Measurements from ENCODE around the gene NPIPB8. TPM values are rescaled to one million over a fixed set of nuclear protein-coding genes. Genes with fewer than 3 reads are reported as not detected.

NPIPB8 gene
- total and polyA plus RNA-seq, 9 of the 15 experiments (the other 6 are each of a cell fraction or from before 2014, with no cell fraction given) = 0.16 TPM; not detected in 8

- TF ChIP-seq, protein P1, sequence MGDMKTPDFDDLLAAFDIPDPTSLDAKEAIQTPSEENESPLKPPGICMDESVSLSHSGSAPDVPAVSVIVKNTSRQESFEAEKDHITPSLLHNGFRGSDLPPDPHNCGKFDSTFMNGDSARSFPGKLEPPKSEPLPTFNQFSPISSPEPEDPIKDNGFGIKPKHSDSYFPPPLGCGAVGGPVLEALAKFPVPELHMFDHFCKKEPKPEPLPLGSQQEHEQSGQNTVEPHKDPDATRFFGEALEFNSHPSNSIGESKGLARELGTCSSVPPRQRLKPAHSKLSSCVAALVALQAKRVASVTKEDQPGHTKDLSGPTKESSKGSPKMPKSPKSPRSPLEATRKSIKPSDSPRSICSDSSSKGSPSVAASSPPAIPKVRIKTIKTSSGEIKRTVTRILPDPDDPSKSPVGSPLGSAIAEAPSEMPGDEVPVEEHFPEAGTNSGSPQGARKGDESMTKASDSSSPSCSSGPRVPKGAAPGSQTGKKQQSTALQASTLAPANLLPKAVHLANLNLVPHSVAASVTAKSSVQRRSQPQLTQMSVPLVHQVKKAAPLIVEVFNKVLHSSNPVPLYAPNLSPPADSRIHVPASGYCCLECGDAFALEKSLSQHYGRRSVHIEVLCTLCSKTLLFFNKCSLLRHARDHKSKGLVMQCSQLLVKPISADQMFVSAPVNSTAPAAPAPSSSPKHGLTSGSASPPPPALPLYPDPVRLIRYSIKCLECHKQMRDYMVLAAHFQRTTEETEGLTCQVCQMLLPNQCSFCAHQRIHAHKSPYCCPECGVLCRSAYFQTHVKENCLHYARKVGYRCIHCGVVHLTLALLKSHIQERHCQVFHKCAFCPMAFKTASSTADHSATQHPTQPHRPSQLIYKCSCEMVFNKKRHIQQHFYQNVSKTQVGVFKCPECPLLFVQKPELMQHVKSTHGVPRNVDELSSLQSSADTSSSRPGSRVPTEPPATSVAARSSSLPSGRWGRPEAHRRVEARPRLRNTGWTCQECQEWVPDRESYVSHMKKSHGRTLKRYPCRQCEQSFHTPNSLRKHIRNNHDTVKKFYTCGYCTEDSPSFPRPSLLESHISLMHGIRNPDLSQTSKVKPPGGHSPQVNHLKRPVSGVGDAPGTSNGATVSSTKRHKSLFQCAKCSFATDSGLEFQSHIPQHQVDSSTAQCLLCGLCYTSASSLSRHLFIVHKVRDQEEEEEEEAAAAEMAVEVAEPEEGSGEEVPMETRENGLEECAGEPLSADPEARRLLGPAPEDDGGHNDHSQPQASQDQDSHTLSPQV (IDR thresholded peaks at IDR 0.05) = no peak
- TF ChIP-seq YY1 (IDR thresholded peaks at IDR 0.05; ENCODE audit: borderline replicate concordance in 1 of 3, control insufficient read depth in 1 of 3, extremely low read depth in 1 of 3, insufficient read depth in 3 of 3, insufficient read length in 1 of 3, insufficient replicate concordance in 2 of 3, low read depth in 1 of 3, low read length in 2 of 3) (no peak), ELF1 (tag; IDR thresholded peaks at IDR 0.05) (0 out of 2 replicates have a peak, but pooled peaks have one; percentile 23), NFRKB (IDR thresholded peaks at IDR 0.05; ENCODE audit: low read depth) (0 out of 2 replicates have a peak, but pooled peaks have one; percentile 29), ZNF75A (CRISPR knock-in tag; IDR thresholded peaks at IDR 0.05) (no peak), SRF (CRISPR knock-in tag; IDR thresholded peaks at IDR 0.05) (no peak), SUPT5H (IDR thresholded peaks at IDR 0.05) (peak; percentile 45; the same call in 1 of the 2 replicates), ZFP36 (IDR thresholded peaks at IDR 0.05; ENCODE audit: low read depth, low read length, partially characterized antibody) (no peak), CHD1 (IDR thresholded peaks at IDR 0.05; ENCODE audit: low read length) (no peak), ZBTB11 (CRISPR knock-in tag; IDR thresholded peaks at IDR 0.05) (no peak), ZNF384 (IDR thresholded peaks at IDR 0.05; ENCODE audit: low read depth, low read length) (peak; percentile 58; the same call in 1 of the 2 replicates), ZNF133 (CRISPR knock-in tag; IDR thresholded peaks at IDR 0.05) (no peak), ZNF24 (IDR thresholded peaks at IDR 0.05) (no peak), TEAD1 (CRISPR knock-in tag; IDR thresholded peaks at IDR 0.05) (0 out of 4 replicates have a peak, but pooled peaks of 1 of the 2 experiments have one; percentile 47), POLR2A (conservative IDR thresholded peaks at IDR 0.05) (peak; percentile 40; the same call in 1 of the 2 replicates), YBX1 (IDR thresholded peaks at IDR 0.05) (no peak)
- TF ChIP-seq, protein P2, sequence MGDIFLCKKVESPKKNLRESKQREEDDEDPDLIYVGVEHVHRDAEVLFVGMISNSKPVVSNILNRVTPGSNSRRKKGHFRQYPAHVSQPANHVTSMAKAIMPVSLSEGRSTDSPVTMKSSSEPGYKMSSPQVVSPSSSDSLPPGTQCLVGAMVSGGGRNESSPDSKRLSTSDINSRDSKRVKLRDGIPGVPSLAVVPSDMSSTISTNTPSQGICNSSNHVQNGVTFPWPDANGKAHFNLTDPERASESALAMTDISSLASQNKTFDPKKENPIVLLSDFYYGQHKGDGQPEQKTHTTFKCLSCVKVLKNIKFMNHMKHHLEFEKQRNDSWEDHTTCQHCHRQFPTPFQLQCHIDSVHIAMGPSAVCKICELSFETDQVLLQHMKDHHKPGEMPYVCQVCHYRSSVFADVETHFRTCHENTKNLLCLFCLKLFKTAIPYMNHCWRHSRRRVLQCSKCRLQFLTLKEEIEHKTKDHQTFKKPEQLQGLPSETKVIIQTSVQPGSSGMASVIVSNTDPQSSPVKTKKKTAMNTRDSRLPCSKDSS (IDR thresholded peaks at IDR 0.05; ENCODE audit: low read depth, partially characterized antibody) = no peak
These were observed 28.0 kb upstream of the NPIPB8 start, which contains the start of gene SULT1A1 (continued) for GRCh38 chr16:28609631-28610594.

Data from K562 (cell line).